Psoas muscle (tissue), 8 donors: Measurements from ENCODE around the gene GPR45. TPM values are rescaled to one million over a fixed set of nuclear protein-coding genes. Genes with fewer than 3 reads are reported as not detected.

Experiments used
- ATAC-seq, 4 donors: fragments of 200-7000 bp; cut with Tn5 transposase; one replicate each; pipeline ENCODE4 v1.9.1; 2020; ENCODE audit warnings: moderate library complexity in 3 of 4, mild to moderate bottlenecking in 2 of 4
- DNase-seq, 2 donors: peaks; one replicate each; pipeline ENCODE4 v3.0.0-alpha.2; 2020
- H3K27ac ChIP-seq: fragments of 200-600 bp; one replicate; pipeline ENCODE4 v1.8.0; 2022
- H3K27me3 ChIP-seq, 3 donors: fragments of 200-600 bp in 1 of 3; one replicate each; pipeline versions ENCODE4 v1.6.1 to v1.8.0; 2013 to 2022; ENCODE audit warnings: low read length in 2 of 3, mild to moderate bottlenecking in 2 of 3, moderate library complexity in 1 of 3; ENCODE audit not compliant: insufficient read depth in 3 of 3
- H3K36me3 ChIP-seq, 2 donors: fragments of 200-600 bp in 1 of 2; one replicate each; pipeline versions ENCODE4 v1.6.1 to v1.8.0; 2013 to 2022; ENCODE audit warnings: low read depth in 1 of 2, mild to moderate bottlenecking in 1 of 2, moderate library complexity in 1 of 2; ENCODE audit not compliant: insufficient read depth in 1 of 2
- H3K4me1 ChIP-seq: fragments of 200-600 bp; one replicate; pipeline ENCODE4 v1.8.0; 2022
- H3K4me3 ChIP-seq: fragments of 200-600 bp; one replicate; pipeline ENCODE4 v1.8.0; 2022; ENCODE audit warnings: mild to moderate bottlenecking
- H3K9me3 ChIP-seq: fragments of 200-600 bp; one replicate; pipeline ENCODE4 v1.8.0; 2022
- WGBS, 3 donors: extraction: QIAGEN DNeasy Blood & Tissue Kit; methylation state at CpG; one replicate each; pipeline versions ENCODE4 v1.1.6 to v1.1.7; 2013; 5-methylcytosine and 5-hydroxymethylcytosine counted together
- intact Hi-C, 2 donors: fragments of 100-400 bp; cut with DNase I; formaldehyde crosslinking; loops; one replicate each; pipeline versions ENCODE4 v1.11.0 to v1.14.2; 2022
- polyA plus RNA-seq, 3 donors: library from polyadenylated mRNA; stranded (reverse); fragments of 200-250 nt; gene quantifications; one replicate each; pipeline ENCODE4 v1.2.3, GENCODE V29; 2013
- total RNA-seq, 4 donors: library from RNA; stranded (reverse); fragmentation: NEBNext Ultra II Directional in 2 of 4; extraction: Animal tissue kit (Norgen Biotek cat#: 25700) in 2 of 4; gene quantifications; one replicate each; pipeline versions ENCODE4 v1.2.1 to v1.2.4, GENCODE V29; 2021 to 2023
- TF ChIP-seq, protein P1 (sequence below): fragments of 200-600 bp; IDR thresholded peaks from one replicate; pipeline ENCODE4 v1.8.0; 2022; ENCODE audit warnings: antibody characterized with exemption
- donor health status: healthy with polysubstance abuse.
- donor health status: DM: no; HTN: no; CAD: no; lungs with moderate emphysema.
- donor health status: Bipolar disorder and iron deficiency.
- donor health status: healthy.
- donor health status: DM: yes; HTN: yes; CAD: no.
- donor health status: DM: no; HTN: no; CAD: no.
- donor health status: DM: no; HTN: no; CAD: no.
- donor health status: DM: yes; HTN: yes; CAD: no.

Gene GPR45
- total and polyA plus RNA-seq, 7 donors, result 0.03 TPM; not detected in 6

DNA sequence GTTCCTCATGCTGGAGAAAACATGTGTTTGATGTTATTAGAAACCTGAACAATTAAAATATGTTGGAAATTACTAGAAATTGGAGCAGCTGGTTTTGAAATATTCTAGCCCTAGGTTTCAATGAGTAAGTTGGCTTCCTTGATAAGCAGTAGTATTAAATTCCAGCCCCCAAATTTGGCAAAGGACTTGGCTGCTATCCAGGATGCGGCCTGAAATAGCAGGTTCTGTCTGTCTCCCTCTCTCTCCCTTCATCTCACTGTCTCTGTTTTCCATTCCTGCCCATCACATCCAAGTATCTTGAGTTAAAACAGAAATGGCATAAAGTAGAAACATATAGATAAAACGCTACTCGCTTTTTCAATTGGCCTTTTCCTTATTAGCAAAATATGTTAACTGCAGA lies 20.9 kb upstream of the GPR45 start:
- ATAC-seq, result no peak
- WGBS, 3 donors, result 69 to 83% (median 71%) methylated on average over 3 of the region's 3 CpGs
- TF ChIP-seq, protein P1, sequence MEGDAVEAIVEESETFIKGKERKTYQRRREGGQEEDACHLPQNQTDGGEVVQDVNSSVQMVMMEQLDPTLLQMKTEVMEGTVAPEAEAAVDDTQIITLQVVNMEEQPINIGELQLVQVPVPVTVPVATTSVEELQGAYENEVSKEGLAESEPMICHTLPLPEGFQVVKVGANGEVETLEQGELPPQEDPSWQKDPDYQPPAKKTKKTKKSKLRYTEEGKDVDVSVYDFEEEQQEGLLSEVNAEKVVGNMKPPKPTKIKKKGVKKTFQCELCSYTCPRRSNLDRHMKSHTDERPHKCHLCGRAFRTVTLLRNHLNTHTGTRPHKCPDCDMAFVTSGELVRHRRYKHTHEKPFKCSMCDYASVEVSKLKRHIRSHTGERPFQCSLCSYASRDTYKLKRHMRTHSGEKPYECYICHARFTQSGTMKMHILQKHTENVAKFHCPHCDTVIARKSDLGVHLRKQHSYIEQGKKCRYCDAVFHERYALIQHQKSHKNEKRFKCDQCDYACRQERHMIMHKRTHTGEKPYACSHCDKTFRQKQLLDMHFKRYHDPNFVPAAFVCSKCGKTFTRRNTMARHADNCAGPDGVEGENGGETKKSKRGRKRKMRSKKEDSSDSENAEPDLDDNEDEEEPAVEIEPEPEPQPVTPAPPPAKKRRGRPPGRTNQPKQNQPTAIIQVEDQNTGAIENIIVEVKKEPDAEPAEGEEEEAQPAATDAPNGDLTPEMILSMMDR, result no peak
- no peak overlapping the region for H3K4me3 ChIP-seq
- no peaks in the 10 kb centered on the region for H3K36me3 ChIP-seq
- H3K27me3 ChIP-seq, result no peaks in the 10 kb centered on the region
- no peak overlapping the region for H3K27ac ChIP-seq
- DNase-seq, result no peak
- intact Hi-C loops, result no loop called here
- no peaks in the 10 kb centered on the region for H3K4me1 ChIP-seq
- H3K9me3 ChIP-seq, result no peaks in the 10 kb centered on the region

DNA sequence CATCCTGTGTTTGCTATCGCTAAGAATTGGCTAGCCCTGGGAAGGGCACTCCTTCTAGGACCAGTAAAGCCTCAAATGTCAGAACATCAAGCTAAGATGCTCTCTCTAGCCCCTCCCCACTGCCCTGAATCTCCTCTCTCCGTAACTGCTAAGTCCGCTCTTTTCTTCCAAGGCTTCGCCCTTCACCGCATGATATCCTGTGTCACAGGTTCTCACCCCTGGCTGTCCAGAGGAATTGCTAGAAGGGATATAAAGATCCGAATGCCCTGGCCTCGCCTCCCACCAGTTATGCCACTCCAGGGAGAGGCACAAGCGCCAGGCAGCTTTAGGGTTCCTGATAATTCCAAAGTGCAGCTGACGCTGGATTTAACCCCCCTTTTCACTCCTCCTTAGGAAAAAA lies 17.1 kb upstream of the GPR45 start:
- Histone ChIP-seq H3K4me3 (no peak overlapping the region), H3K36me3 (no peaks in the 10 kb centered on the region), H3K4me1 (no peaks in the 10 kb centered on the region), H3K9me3 (no peaks in the 10 kb centered on the region), H3K27me3 (no peaks in the 10 kb centered on the region), H3K27ac (no peak overlapping the region)
- TF ChIP-seq, protein P1, result no peak
- no peak for ATAC-seq
- 68 to 70% (median 70%) methylated on average over 9 of the region's 9 CpGs for WGBS, 3 donors
- intact Hi-C loops, result no loop called here
- no peak for DNase-seq

DNA sequence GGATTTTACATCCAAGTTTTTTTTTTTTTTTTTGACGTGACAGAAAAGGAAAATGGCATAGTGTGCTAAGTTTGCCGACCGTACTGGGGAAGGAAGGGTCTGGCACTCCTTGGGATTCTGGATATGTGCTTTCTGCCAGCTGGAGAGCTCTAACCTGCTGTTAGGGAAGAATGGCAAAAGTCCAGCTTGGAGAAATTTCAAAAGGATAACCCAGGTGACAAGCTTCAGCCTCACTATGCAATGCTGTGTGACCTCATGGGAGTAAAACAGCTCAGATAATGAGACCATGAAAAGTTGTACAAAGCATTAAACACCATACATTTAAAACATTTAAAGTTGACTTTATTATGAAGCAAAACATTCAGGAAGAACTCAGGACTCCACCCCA lies 10.3 kb upstream of the GPR45 start:
- no peaks in the 10 kb centered on the region for H3K36me3 ChIP-seq
- TF ChIP-seq, protein P1, result no peak
- WGBS, 3 donors, result 47 to 65% (median 51%) methylated on average over 3 of the region's 3 CpGs
- no peak overlapping the region for H3K27ac ChIP-seq
- ATAC-seq (no peak), DNase-seq (no peak)
- H3K4me3 ChIP-seq, result no peak overlapping the region
- H3K27me3 ChIP-seq, result no peaks in the 10 kb centered on the region
- H3K9me3 ChIP-seq, result no peaks in the 10 kb centered on the region
- H3K4me1 ChIP-seq, result no peaks in the 10 kb centered on the region
- intact Hi-C loops, result no loop called here

DNA sequence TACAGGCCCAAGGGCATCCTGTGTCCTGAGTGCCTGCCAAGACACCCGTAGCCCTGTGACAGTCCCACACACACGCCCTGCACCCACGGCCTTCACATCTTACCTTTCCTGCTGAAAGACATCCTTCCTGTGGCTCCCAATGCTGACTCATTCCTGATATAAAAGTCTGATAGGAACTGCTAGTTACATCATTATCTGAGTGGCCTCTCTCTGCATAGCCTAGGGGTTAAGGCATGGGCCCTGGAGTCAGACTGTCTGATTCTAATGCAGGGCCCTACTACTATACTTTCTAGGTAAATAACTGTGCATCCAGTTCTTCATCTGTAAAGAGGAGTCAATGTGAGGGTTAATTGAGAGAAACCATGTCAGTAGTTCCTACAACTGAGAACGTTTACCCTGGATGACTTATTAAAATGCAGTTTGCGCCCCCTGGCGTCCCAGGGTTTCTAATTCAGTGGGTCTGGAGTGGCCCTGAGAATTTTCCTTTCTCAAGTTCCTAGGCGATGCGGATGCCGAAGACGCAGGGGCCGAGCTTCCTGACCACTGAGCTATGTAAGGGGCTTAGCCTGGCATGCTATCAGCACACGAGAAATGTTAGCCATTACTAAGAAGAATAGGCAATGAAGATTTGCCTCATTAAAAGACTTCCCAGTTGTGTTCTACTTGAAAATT lies 6.0 kb upstream of the GPR45 start:
- no peaks in the 10 kb centered on the region for H3K9me3 ChIP-seq
- no peak overlapping the region for H3K4me3 ChIP-seq
- H3K27ac ChIP-seq, result no peak overlapping the region
- DNase-seq (peak; percentile 60 to 73), ATAC-seq (peak in 2 of 4 donors; percentile 34 to 39)
- no peaks in the 10 kb centered on the region for H3K36me3 ChIP-seq
- no peaks in the 10 kb centered on the region for H3K27me3 ChIP-seq
- 19 to 22% (median 19%) methylated on average over 12 of the region's 12 CpGs for WGBS, 3 donors
- intact Hi-C loops, result loop anchor here (1.0 to 2.0 kb wide), 2 partner anchors 121 kb away; no protein-coding TSS in a partner anchor
- TF ChIP-seq, protein P1, result peak; percentile 58
- H3K4me1 ChIP-seq, result no peaks in the 10 kb centered on the region

DNA sequence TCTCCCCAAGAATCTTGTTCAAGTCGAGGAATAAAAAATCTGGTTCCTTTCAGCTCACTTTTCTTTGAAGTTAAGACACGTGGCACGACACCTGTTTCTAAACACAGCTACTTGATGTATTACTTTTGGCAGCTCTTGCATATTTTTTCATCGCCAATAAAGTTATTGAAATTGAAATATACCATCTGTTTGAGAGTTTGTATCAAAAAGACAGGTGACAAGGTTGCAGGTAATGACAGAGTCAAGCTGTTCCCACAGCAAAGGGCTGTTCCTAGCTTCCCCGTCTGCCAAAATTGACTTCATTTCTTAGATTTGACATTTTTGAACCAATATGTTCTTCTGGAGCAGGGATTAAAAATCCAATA lies 5.5 kb upstream of the GPR45 start:
- H3K4me3 ChIP-seq, result no peak overlapping the region
- H3K9me3 ChIP-seq, result no peaks in the 10 kb centered on the region
- intact Hi-C loops, result loop anchor here in 1 of 2 donors (2.0 kb wide), 1 partner anchor 121 kb away; no protein-coding TSS in a partner anchor
- H3K4me1 ChIP-seq, result no peaks in the 10 kb centered on the region
- no peaks in the 10 kb centered on the region for H3K27me3 ChIP-seq
- H3K36me3 ChIP-seq, result no peaks in the 10 kb centered on the region
- no peak for DNase-seq
- ATAC-seq, result no peak
- H3K27ac ChIP-seq, result no peak overlapping the region
- WGBS, 3 donors, result 45 to 53% (median 48%) methylated on average over 5 of the region's 5 CpGs
- TF ChIP-seq, protein P1, result no peak
